ENCODE results near the gene ADAP1. TPM values are rescaled to one million over a fixed set of nuclear protein-coding genes. Genes with fewer than 3 reads are reported as not detected.

Gene ADAP1
- total and polyA plus RNA-seq, 8 donors = 2.2 to 169 (median 22.6) TPM

GRCh38 chr7:999941-1000935 lies 45.8 kb upstream of the ADAP1 start:
- no peaks in the 10 kb centered on the region for H3K4me1 ChIP-seq
- no peaks in the 10 kb centered on the region for H3K9me3 ChIP-seq
- H3K27me3 ChIP-seq = no peaks in the 10 kb centered on the region
- no peak for DNase-seq
- WGBS, 5 donors = 76 to 88% (median 87%) methylated on average over 30 to 52 of the region's 52 CpGs
- intact Hi-C loops (cut with DNase I; ENCODE audit: low total_unique reads) = loop anchor here (5.0 to 10.0 kb wide), 2 partner anchors 62 to 155 kb away; no protein-coding TSS in a partner anchor
- no peak overlapping the region for H3K4me3 ChIP-seq
- TF ChIP-seq POLR2A (IDR thresholded peaks at IDR 0.05) (no peak), EP300 (IDR thresholded peaks at IDR 0.05) (no peak), POLR2AphosphoS5 (IDR thresholded peaks at IDR 0.05) (no peak)
- TF ChIP-seq, protein P1, sequence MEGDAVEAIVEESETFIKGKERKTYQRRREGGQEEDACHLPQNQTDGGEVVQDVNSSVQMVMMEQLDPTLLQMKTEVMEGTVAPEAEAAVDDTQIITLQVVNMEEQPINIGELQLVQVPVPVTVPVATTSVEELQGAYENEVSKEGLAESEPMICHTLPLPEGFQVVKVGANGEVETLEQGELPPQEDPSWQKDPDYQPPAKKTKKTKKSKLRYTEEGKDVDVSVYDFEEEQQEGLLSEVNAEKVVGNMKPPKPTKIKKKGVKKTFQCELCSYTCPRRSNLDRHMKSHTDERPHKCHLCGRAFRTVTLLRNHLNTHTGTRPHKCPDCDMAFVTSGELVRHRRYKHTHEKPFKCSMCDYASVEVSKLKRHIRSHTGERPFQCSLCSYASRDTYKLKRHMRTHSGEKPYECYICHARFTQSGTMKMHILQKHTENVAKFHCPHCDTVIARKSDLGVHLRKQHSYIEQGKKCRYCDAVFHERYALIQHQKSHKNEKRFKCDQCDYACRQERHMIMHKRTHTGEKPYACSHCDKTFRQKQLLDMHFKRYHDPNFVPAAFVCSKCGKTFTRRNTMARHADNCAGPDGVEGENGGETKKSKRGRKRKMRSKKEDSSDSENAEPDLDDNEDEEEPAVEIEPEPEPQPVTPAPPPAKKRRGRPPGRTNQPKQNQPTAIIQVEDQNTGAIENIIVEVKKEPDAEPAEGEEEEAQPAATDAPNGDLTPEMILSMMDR (IDR thresholded peaks at IDR 0.05) = no peak
- H3K36me3 ChIP-seq = peaks cover 0 to 71% (median 61%) of the 10 kb centered on the region in 4 donors
- no peak overlapping the region for H3K27ac ChIP-seq

GRCh38 chr7:999149-999879 lies 44.8 kb upstream of the ADAP1 start:
- no peaks in the 10 kb centered on the region for H3K9me3 ChIP-seq
- 65 to 82% (median 77%) methylated on average over 26 to 28 of the region's 28 CpGs for WGBS, 5 donors
- TF ChIP-seq EP300 (IDR thresholded peaks at IDR 0.05) (no peak), POLR2AphosphoS5 (IDR thresholded peaks at IDR 0.05) (no peak), POLR2A (IDR thresholded peaks at IDR 0.05) (no peak)
- TF ChIP-seq, protein P1 (IDR thresholded peaks at IDR 0.05) = no peak
- no peak for DNase-seq
- no peak overlapping the region for H3K27ac ChIP-seq
- H3K4me3 ChIP-seq = no peak overlapping the region
- intact Hi-C loops (cut with DNase I; ENCODE audit: low total_unique reads) = loop anchor here (5.0 to 10.0 kb wide), 2 partner anchors 63 to 155 kb away; no protein-coding TSS in a partner anchor
- no peaks in the 10 kb centered on the region for H3K27me3 ChIP-seq
- no peaks in the 10 kb centered on the region for H3K4me1 ChIP-seq
- H3K36me3 ChIP-seq = peaks cover 0 to 71% (median 59%) of the 10 kb centered on the region in 4 donors

DNA sequence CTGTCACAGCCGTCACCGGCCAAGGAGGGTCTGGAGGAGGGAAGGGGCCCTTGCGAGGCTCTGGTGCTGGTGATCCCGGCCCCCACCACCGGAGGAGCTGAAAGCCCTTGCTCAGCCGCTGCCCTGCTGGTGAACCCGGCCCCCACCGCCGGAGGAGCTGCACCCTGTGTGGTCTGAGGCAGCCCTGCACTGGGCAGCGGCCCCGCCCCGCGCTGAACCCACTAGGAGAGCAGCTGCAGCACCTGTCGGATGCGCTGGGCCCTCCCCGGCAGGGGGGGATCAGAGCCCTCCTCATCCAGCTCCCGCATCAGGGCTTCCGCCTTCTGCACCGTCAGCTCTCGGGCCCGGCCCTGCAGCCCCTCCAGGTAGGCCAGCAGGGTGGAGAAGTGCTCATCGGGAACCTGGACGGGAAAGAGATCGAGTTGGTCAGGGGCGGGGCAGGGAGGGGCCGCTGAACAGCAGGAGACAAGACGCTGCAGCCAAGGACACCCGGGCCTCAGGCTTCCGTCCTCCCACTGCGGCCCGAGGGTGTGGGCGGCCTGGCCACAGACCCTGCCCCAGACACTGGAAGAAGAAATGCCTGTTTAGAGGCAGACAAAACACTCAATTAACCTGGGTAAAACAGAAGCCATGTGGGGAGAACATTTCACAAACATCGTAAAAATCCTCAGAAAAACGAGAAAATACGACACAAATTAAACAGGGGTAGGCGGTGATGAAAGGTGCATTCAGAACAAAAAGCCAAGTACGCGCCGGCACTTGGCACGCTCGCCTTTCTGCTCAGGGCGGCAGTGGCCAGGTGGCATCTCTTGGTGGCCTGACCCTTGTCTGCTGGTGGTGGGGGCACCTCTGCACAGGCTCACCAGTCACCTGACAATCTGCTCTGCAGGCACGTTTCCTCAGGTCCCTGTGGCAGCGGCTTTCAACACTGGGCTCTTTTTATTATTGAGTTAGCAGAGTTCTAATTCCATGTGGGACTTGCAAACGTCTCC lies 43.2 kb upstream of the ADAP1 start:
- DNase-seq = no peak
- Histone ChIP-seq H3K4me1 (peaks cover 0 to 10% (median 10%) of the 10 kb centered on the region in 4 donors), H3K9me3 (no peaks in the 10 kb centered on the region), H3K36me3 (peaks cover 0 to 65% (median 55%) of the 10 kb centered on the region in 4 donors), H3K27me3 (no peaks in the 10 kb centered on the region), H3K27ac (no peak overlapping the region), H3K4me3 (no peak overlapping the region)
- 74 to 83% (median 82%) methylated on average over 29 to 45 of the region's 45 CpGs for WGBS, 5 donors
- intact Hi-C loops (cut with DNase I; ENCODE audit: low total_unique reads) = loop anchor here (5.0 to 10.0 kb wide), 2 partner anchors 65 to 157 kb away; no protein-coding TSS in a partner anchor
- no peak for TF ChIP-seq POLR2AphosphoS5 (IDR thresholded peaks at IDR 0.05)
- TF ChIP-seq, protein P1 (IDR thresholded peaks at IDR 0.05) = no peak
- TF ChIP-seq EP300 (IDR thresholded peaks at IDR 0.05) = no peak
- TF ChIP-seq POLR2A (IDR thresholded peaks at IDR 0.05) = no peak
